Fibroblast of pulmonary artery (primary cell): ENCODE data around the gene MYMK.

Experiments used
- DNase-seq: peaks from one replicate; pipeline ENCODE4 v3.0.0-alpha.2; 2010; ENCODE audit warnings: low read depth
- H3K4me3 ChIP-seq: replicated peaks from 2 replicates; pipeline ENCODE4 v1.5.1; 2011; ENCODE audit warnings: low read depth, mild to moderate bottlenecking, control low read depth, low read length, moderate library complexity
- CTCF ChIP-seq: IDR thresholded peaks from 2 replicates; pipeline ENCODE4 v1.5.1; 2011; ENCODE audit warnings: mild to moderate bottlenecking, control low read depth, low read length, inconsistent platforms; ENCODE audit errors: missing control alignments

MYMK gene

GRCh38 chr9:133478851-133479711 lies 45.7 kb downstream of the MYMK start, which contains the start of gene SLC2A6:
SLC2A6 (minus strand) TSS chr9:133479099; CDS start chr9:133479059, 40 bp downstream.
- DNase-seq: peak; percentile 76
- peak within 1 kb of the TSS; percentile 72 for H3K4me3 ChIP-seq
- TF ChIP-seq CTCF: no peak

GRCh38 chr9:133477992-133478850 lies 46.5 kb downstream of the MYMK start:
- peak; percentile 51 for DNase-seq
- H3K4me3 ChIP-seq: peak overlapping the region; percentile 72
- no peak for TF ChIP-seq CTCF

- peak overlapping the region; percentile 72 for H3K4me3 ChIP-seq
- no peak for TF ChIP-seq CTCF
- no peak for DNase-seq
Measured at GRCh38 chr9:133477461-133477860, 47.3 kb downstream of the MYMK start.

- TF ChIP-seq CTCF: no peak
- H3K4me3 ChIP-seq: no peak overlapping the region
- DNase-seq: no peak
Measured at GRCh38 chr9:133476941-133477340, 47.8 kb downstream of the MYMK start.

GRCh38 chr9:133476036-133476931 lies 48.5 kb downstream of the MYMK start:
- H3K4me3 ChIP-seq: no peak overlapping the region
- TF ChIP-seq CTCF: no peak
- peak; percentile 68 for DNase-seq

- H3K4me3 ChIP-seq: no peak overlapping the region
- TF ChIP-seq CTCF: no peak
- DNase-seq: no peak
Measured at GRCh38 chr9:133475292-133476012, 49.3 kb downstream of the MYMK start.
